Stomach (tissue), 9 donors: ENCODE results near the gene NRP2. TPM values are rescaled to one million over a fixed set of nuclear protein-coding genes. Genes with fewer than 3 reads are reported as not detected.
A peak's percentile ranks its signal among the peaks of the same experiment; 100 is the strongest.

Source experiments
- DNase-seq, 2 donors: peaks; one replicate each; pipeline versions ENCODE4 v3.0.0 to v3.0.0-alpha.2; 2013 to 2019
- H3K27ac ChIP-seq, 5 donors: fragments of 200-600 bp in 4 of 5; sonication (generic) in 4 of 5; one replicate each; pipeline ENCODE4 v1.5.1; 2013 to 2019; ENCODE audit warnings: mild to moderate bottlenecking in 1 of 5, moderate library complexity in 1 of 5
- H3K27me3 ChIP-seq, 3 donors: fragments of 200-600 bp; sonication (generic); one replicate each; pipeline ENCODE4 v1.5.1; 2017 to 2019; ENCODE audit warnings: mixed run types in 1 of 3
- H3K36me3 ChIP-seq, 4 donors: fragments of 200-600 bp; sonication (generic); 1 replicate in 3 of 4; 2 replicates in 1 of 4; pipeline ENCODE4 v1.5.1; 2016 to 2019
- H3K4me1 ChIP-seq, 4 donors: fragments of 200-600 bp; sonication (generic); one replicate each; pipeline ENCODE4 v1.5.1; 2016 to 2019
- H3K4me3 ChIP-seq, 4 donors: fragments of 200-600 bp; sonication (generic) in 3 of 4; one replicate each; pipeline ENCODE4 v1.5.1; 2016 to 2019; ENCODE audit warnings: mild to moderate bottlenecking in 1 of 4
- H3K9me3 ChIP-seq, 4 donors: fragments of 200-600 bp; sonication (generic); one replicate each; pipeline ENCODE4 v1.5.1; 2016 to 2019
- EP300 ChIP-seq: sonication (generic); formaldehyde crosslinking; IDR thresholded peaks from one replicate; pipeline ENCODE4 v1.6.1; 2017; ENCODE audit warnings: antibody characterized with exemption
- POLR2A ChIP-seq, 4 donors: fragments of 450-650 bp; IDR thresholded peaks; one replicate each; pipeline ENCODE4 v1.6.1; 2016; ENCODE audit warnings: antibody characterized with exemption in 4 of 4, control low read depth in 2 of 4, mild to moderate bottlenecking in 1 of 4, moderate library complexity in 1 of 4
- POLR2AphosphoS5 ChIP-seq, 3 donors: sonication (generic); formaldehyde crosslinking; IDR thresholded peaks; one replicate each; pipeline ENCODE4 v1.6.1; 2016; ENCODE audit warnings: antibody characterized with exemption in 3 of 3
- WGBS, 5 donors: extraction: QIAGEN DNeasy Blood & Tissue Kit in 3 of 5; methylation state at CpG; one replicate each; pipeline versions ENCODE4 v1.1.5 to v1.1.7; 2013 to 2018; 5-methylcytosine and 5-hydroxymethylcytosine counted together
- intact Hi-C: fragments of 100-400 bp; cut with DNase I; formaldehyde crosslinking; loops from one replicate; pipeline ENCODE4 v1.15.1; 2023; ENCODE audit warnings: low total_unique reads
- polyA plus RNA-seq, 3 donors: library from polyadenylated mRNA; stranded (reverse); fragments of 200-250 nt; gene quantifications; one replicate each; pipeline ENCODE4 v1.2.3, GENCODE V29; 2013
- total RNA-seq, 5 donors: library from RNA; depleted of rRNA; stranded (reverse); fragments of >200 nt; gene quantifications; one replicate each; pipeline versions ENCODE4 v1.1.0 to v1.2.3, GENCODE V29; 2014 to 2016
- TF ChIP-seq, protein P1 (sequence below), 7 experiments: fragments of 450-650 bp in 4 of 7; fragments of 200-600 bp in 3 of 7; sonication (generic) in 3 of 7; IDR thresholded peaks; one replicate each; pipeline ENCODE4 v1.5.1; 2016 to 2019; ENCODE audit warnings: antibody characterized with exemption in 7 of 7, control low read depth in 2 of 7, mild to moderate bottlenecking in 1 of 7
- donor health status: healthy with polysubstance abuse.
- donor health status: Bipolar disorder and iron deficiency.
- donor health status: healthy.

NRP2 gene
- total and polyA plus RNA-seq, 8 donors = 0.92 to 166 (median 31.6) TPM

DNA sequence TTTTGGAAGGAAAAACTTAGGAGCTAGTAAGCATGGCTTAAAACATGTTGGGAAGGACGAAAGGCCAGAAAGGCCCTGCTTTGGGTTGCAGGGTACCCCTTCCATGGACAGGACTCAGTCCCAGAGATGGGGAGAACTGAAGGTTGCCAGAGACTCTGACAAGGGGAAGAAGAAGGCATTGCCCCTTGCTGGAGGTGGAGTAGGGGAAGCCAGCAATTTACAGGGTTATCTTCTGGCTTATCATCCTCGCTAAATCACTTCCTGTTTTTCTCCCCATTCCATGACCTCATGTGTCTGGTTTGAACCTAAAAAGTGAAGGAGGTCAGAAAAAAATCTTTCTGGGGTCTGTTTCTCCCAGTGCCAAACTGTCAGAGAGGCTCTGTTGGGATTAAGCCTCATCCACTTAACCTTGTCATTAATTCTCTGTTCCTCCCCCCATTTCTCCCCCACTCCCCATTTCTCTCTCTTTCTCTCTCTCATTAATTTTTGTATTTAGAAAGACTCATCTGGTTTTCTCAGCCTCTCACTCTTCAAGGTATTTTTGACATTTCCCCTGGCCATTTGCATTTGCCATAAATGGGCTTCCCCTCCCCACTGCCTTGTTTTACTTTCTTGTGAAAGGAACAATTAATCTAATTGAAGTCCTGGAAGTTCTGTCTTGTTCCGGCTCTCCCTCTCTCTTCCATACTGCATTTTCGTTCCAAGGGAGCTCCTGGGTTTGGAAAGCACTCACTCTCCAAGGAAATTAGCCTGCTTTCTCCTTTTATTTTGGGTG, 17.4 kb downstream of the NRP2 start:
- Histone ChIP-seq H3K27ac (peak overlapping the region in 4 of 5 donors; percentile 54 to 87 (median 74)), H3K9me3 (no peaks in the 10 kb centered on the region), H3K4me3 (no peak overlapping the region), H3K36me3 (peaks cover 0 to 24% (median 8%) of the 10 kb centered on the region in 4 donors), H3K27me3 (no peaks in the 10 kb centered on the region), H3K4me1 (peaks cover 20 to 96% (median 63%) of the 10 kb centered on the region in 4 donors)
- TF ChIP-seq, protein P1, sequence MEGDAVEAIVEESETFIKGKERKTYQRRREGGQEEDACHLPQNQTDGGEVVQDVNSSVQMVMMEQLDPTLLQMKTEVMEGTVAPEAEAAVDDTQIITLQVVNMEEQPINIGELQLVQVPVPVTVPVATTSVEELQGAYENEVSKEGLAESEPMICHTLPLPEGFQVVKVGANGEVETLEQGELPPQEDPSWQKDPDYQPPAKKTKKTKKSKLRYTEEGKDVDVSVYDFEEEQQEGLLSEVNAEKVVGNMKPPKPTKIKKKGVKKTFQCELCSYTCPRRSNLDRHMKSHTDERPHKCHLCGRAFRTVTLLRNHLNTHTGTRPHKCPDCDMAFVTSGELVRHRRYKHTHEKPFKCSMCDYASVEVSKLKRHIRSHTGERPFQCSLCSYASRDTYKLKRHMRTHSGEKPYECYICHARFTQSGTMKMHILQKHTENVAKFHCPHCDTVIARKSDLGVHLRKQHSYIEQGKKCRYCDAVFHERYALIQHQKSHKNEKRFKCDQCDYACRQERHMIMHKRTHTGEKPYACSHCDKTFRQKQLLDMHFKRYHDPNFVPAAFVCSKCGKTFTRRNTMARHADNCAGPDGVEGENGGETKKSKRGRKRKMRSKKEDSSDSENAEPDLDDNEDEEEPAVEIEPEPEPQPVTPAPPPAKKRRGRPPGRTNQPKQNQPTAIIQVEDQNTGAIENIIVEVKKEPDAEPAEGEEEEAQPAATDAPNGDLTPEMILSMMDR (IDR thresholded peaks at IDR 0.05) = no peak
- TF ChIP-seq EP300 (no peak), POLR2AphosphoS5 (IDR thresholded peaks at IDR 0.05) (no peak), POLR2A (IDR thresholded peaks at IDR 0.05) (no peak)
- intact Hi-C loops = no loop called here
- 50 to 71% (median 65%) methylated on average over 4 of the region's 4 CpGs for WGBS, 5 donors
- no peak for DNase-seq

DNA sequence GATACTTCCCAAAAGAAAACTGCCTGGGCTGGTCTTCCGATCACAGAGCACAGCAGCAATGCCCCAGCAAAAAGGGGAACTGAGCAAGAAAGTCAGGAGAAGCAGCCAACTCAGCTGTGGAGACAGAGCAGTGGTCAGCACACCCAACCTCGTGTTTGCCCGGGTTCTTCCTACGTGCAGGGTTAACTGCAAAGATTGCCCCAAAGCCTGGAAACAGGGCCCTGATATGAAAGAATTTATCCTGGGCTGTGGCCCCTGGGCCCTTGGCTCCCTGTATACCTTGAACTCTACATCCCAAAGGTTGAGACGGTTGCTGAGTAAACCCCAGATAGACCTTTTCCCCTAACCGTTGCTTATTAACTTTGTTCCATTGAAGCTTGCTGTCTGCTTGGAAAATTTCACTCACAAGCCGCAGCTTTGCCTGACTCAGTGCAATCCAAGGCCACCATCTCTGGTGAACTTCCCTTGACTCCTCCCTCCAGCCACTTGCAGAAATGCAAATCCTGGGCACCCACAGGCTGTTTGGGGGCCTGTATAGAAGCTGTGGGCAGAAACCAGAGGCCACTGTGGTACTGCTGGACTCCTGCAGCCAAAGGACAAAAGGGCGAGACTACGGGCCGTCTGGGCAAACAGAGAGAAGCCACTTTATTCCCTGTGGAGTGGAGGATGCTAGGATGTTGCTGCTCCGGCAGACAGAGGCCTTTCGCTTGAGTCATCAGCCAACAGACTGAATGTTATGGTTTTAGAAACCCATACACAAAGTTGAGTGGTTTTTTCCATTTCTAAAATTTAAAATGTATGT, 18.2 kb downstream of the NRP2 start:
- Histone ChIP-seq H3K9me3 (no peaks in the 10 kb centered on the region), H3K36me3 (peaks cover 0 to 24% (median 8%) of the 10 kb centered on the region in 4 donors), H3K27me3 (no peaks in the 10 kb centered on the region), H3K4me1 (peaks cover 20 to 95% (median 64%) of the 10 kb centered on the region in 4 donors), H3K4me3 (no peak overlapping the region), H3K27ac (peak overlapping the region in 4 of 5 donors; percentile 54 to 87 (median 74))
- intact Hi-C loops = no loop called here
- TF ChIP-seq POLR2AphosphoS5 (IDR thresholded peaks at IDR 0.05) = peak in 1 of 3 donors; percentile 5
- no peak for TF ChIP-seq EP300
- 47 to 78% (median 70%) methylated on average over 9 to 12 of the region's 12 CpGs for whole genome bisulfite sequencing, 5 donors
- DNase-seq = no peak

DNA sequence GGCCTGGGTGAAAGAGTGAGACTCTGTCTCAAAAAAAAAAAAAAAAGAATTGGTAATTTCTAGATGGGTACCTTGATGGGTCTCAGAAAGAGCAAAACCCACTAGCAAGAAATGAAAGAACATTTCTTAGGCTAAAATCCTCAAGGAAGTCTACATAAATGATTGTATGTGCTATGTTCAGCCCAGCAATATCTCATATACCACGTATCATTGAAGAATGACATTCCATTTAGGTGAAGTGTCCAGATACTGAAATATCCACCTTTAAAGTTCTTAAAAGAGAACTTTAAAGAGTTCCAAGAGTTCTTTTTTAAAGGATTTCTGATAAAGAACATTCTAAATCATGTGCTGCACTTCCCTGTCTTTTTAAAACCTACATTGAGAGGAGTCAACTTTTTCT, 19.2 kb downstream of the NRP2 start:
- no peak for TF ChIP-seq EP300
- no peak for TF ChIP-seq POLR2AphosphoS5 (IDR thresholded peaks at IDR 0.05)
- no peak overlapping the region for H3K4me3 ChIP-seq
- peaks cover 0 to 24% (median 8%) of the 10 kb centered on the region in 4 donors for H3K36me3 ChIP-seq
- H3K4me1 ChIP-seq = peaks cover 20 to 95% (median 67%) of the 10 kb centered on the region in 4 donors
- peak overlapping the region in 4 of 5 donors; percentile 54 to 87 (median 74) for H3K27ac ChIP-seq
- no peaks in the 10 kb centered on the region for H3K27me3 ChIP-seq
- H3K9me3 ChIP-seq = no peaks in the 10 kb centered on the region
- WGBS, 5 donors = 46 to 86% (median 83%) methylated on average over 1 of the region's 1 CpG
- intact Hi-C loops = no loop called here
- DNase-seq = no peak

DNA sequence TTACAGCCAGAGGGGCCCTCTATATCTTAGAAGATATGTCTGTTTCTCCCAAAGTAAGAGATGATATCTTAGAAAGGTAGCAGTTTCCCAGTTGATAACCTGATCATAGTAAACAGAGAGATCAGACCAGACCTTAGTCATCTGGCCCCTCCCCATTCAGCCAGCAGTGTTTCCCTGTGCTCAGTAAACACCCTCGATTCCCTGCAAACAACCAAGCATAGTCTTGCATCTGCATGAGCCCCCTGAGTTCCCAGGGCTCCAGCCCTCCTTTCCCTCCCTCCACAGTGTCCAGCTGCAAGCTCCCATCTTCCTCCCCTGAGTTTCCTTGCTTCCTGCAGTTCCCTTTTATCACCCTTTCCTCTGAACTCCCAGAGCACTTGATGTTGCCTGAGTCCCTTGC, 20.3 kb downstream of the NRP2 start:
- Histone ChIP-seq H3K9me3 (no peaks in the 10 kb centered on the region), H3K4me1 (peaks cover 24 to 97% (median 72%) of the 10 kb centered on the region in 4 donors), H3K27me3 (no peaks in the 10 kb centered on the region), H3K27ac (peak overlapping the region in 3 of 5 donors; percentile 21 to 87 (median 81)), H3K36me3 (peaks cover 0 to 21% (median 6%) of the 10 kb centered on the region in 4 donors), H3K4me3 (no peak overlapping the region)
- TF ChIP-seq POLR2AphosphoS5 (IDR thresholded peaks at IDR 0.05) (no peak), POLR2A (IDR thresholded peaks at IDR 0.05) (no peak), EP300 (no peak)
- TF ChIP-seq, protein P1 (IDR thresholded peaks at IDR 0.05) = no peak
- no peak for DNase-seq
- intact Hi-C loops = no loop called here
- WGBS, 5 donors = 15 to 33% (median 19%) methylated on average over 1 of the region's 1 CpG

DNA sequence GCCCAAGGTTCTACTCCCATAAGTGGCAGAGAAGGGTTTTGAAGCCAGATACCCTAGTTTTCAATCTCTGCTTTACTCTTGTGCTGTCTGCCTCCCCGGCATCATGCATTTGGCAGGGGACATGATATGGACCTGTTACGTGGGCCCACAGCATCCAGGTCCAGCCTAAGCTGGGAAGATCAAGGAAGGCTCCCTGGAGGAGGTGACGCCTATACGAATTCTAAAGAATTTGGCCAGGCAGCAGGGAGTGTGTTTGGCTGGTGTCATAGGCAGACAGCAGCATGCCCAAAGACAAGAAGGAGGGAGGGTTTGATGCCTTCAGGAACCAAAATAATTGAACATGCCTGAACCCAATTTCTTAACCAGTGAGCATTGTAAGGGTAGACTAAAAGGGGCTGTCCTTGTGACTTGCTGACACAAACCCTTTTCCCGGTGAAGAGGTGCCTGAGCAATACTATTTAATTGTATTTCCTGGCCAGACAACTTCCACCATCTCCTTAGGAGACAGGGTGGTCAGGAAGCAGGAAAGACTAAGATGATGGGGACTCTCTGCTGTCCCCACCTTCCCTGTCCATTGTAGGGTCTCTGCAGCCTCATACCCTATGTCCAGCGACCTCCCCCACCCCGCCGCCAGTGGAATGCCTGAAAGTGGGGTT, 21.3 kb downstream of the NRP2 start:
- WGBS, 5 donors = 58 to 69% (median 59%) methylated on average over 8 of the region's 8 CpGs

More for the DNA sequence above, 21.3 kb downstream of the NRP2 start:
- Histone ChIP-seq H3K4me1 (peaks cover 32 to 97% (median 76%) of the 10 kb centered on the region in 4 donors), H3K4me3 (no peak overlapping the region), H3K9me3 (no peaks in the 10 kb centered on the region), H3K36me3 (peaks cover 0 to 11% (median under 1%) of the 10 kb centered on the region in 4 donors), H3K27me3 (no peaks in the 10 kb centered on the region), H3K27ac (peak overlapping the region in 4 of 5 donors; percentile 27 to 87 (median 67))
- no peak for DNase-seq
- no peak for TF ChIP-seq EP300
- TF ChIP-seq POLR2AphosphoS5 (IDR thresholded peaks at IDR 0.05) = no peak
- TF ChIP-seq, protein P1 (IDR thresholded peaks at IDR 0.05) = no peak
- TF ChIP-seq POLR2A (IDR thresholded peaks at IDR 0.05) = no peak
- intact Hi-C loops = no loop called here
